ENCODE data around the gene SLC6A8. TPM values are rescaled to one million over a fixed set of nuclear protein-coding genes. Genes with fewer than 3 reads are reported as not detected.

Gene SLC6A8
- total and polyA plus RNA-seq, 5 experiments from 2014 or later, result 0.04 to 0.49 (median 0.24) TPM; not detected in 1

- Mint-ChIP-seq H3K27ac (no peak overlapping the region), H3K27me3 (peaks cover 6 to 52% (median 19%) of the 10 kb centered on the region in 5 donors), H3K4me3 (peak overlapping the region in 8 of 10 donors; percentile 16 to 71 (median 40)), H3K4me1 (peaks cover 5 to 14% (median 12%) of the 10 kb centered on the region in 4 donors), H3K36me3 (peaks cover 0 to 3% (median 0%) of the 10 kb centered on the region in 3 donors), H3K9me3 (peaks cover 0 to 2% (median 0%) of the 10 kb centered on the region in 9 donors)
- POLR2A ChIA-PET, result no interaction called here
- peak in 2 of 10 donors; percentile 13 to 31 for DNase-seq
- peak; percentile 36 to 46 for ATAC-seq
These were observed 44.0 kb upstream of the SLC6A8 start for GRCh38 chrX:153643431-153644351.

DNA sequence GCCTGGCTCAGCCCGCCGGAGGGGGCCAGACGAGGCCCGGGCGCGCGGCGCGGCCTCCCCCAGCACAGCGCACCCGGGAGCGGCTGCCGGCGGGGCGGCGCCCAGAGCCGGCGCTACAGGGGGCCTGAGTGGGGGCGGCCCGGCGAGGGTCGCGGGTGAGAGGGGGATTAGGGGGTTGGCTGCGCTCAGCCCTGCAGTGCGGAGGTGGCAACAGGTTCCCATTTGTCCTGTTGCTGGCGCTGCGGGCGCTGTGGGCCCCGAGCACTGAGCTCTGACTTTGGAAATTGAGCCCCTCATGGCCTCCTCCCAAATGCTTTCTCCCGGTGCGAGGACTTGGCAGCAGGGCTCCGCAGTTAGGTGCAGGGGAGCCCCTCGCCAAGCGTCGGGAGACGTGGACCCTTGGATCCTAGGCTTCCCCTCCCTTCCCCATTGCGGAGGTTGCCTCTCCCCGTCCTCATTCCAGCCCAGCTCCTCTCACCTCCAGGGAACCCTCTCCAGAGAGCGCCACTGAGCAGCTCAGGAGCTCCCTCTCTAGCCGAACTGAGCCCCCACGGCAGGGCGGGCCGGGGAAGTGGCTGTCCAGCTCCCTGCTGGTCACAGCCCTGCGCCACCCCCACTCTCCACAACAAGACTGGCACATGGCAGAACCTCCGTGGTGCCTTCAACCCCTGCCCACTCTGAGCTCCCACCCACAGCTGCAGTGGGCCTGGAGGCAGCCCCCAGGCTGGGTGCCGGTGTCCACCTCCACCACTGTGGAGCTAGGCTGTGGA is 43.2 kb upstream of the SLC6A8 start:
- Mint-ChIP-seq H3K27ac (no peak overlapping the region), H3K27me3 (peaks cover 6 to 49% (median 19%) of the 10 kb centered on the region in 5 donors), H3K4me3 (peak overlapping the region in 2 of 10 donors; percentile 37 to 74), H3K9me3 (peaks cover 0 to 2% (median 0%) of the 10 kb centered on the region in 9 donors), H3K4me1 (peaks cover 5 to 14% (median 12%) of the 10 kb centered on the region in 4 donors), H3K36me3 (peaks cover 0 to 3% (median 0%) of the 10 kb centered on the region in 3 donors)
- POLR2A ChIA-PET, result no interaction called here
- no peak for DNase-seq
- peak in 1 of 2 donors; percentile 35 for ATAC-seq

GRCh38 chrX:153645151-153645550 is 42.6 kb upstream of the SLC6A8 start:
- DNase-seq, result no peak
- ATAC-seq, result no peak
- POLR2A ChIA-PET, result no interaction called here
- Mint-ChIP-seq H3K4me3 (peak overlapping the region in 3 of 10 donors; percentile 13 to 37 (median 34)), H3K27me3 (peaks cover 6 to 47% (median 19%) of the 10 kb centered on the region in 5 donors), H3K4me1 (peaks cover 5 to 14% (median 12%) of the 10 kb centered on the region in 4 donors), H3K36me3 (peaks cover 0 to 3% (median 0%) of the 10 kb centered on the region in 3 donors), H3K27ac (no peak overlapping the region), H3K9me3 (peaks cover 0 to 2% (median 0%) of the 10 kb centered on the region in 9 donors)

GRCh38 chrX:153645921-153646488 is 41.7 kb upstream of the SLC6A8 start:
- Mint-ChIP-seq H3K27ac (peak overlapping the region in 1 of 10 donors; percentile 53), H3K4me1 (peaks cover 5 to 14% (median 10%) of the 10 kb centered on the region in 4 donors), H3K36me3 (peaks cover 0 to 3% (median 0%) of the 10 kb centered on the region in 3 donors), H3K9me3 (no peaks in the 10 kb centered on the region), H3K4me3 (peak overlapping the region in 5 of 10 donors; percentile 22 to 68 (median 48)), H3K27me3 (peaks cover 4 to 44% (median 19%) of the 10 kb centered on the region in 5 donors)
- POLR2A ChIA-PET, result no interaction called here
- ATAC-seq (no peak), DNase-seq (no peak)

DNA sequence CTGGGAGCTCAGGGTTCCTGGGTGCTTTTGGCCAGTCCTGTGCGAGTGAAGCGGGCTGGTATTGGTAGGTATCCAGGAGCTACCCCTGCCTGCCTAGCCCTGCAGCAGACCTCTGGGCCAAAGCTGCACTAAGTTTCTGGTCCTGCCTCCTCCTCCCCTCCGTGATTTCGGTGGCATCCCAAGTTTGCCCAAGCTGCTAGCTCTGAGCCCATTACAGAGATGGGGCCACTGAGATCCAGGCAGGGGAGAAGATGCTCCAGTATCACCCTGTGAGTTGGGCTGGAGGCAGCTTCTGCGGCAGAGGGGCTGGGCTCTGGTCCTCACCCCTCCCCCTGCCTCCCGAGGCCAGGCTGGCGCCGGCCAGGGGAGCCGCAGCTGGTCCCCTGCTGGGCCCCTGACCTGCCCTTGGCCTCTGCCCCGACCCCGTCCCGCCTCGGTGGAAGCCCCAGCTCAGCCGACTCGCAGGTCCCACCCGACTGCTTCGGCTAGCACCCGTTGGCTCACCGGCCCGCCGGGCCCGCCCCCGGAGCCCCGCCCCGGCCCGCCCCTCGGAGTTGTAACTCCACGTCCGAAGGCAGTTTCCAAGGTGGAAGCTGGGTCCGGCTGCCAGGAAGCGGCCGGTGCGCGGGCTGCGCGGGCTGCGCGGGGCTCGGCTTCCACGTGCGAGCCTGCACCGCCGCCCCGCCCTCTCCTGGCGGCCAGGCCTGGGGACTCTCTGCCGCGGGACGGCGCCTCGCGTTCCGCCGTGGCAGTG is 40.9 kb upstream of the SLC6A8 start, which contains the start of gene DUSP9:
Gene DUSP9 (plus strand): TSS at position 584 of the 754 bp plus-strand sequence. CDS start 751 bp downstream, outside the sequence.
- peak in 1 of 10 donors; percentile 7 for DNase-seq
- Mint-ChIP-seq H3K27ac (no peak within 1 kb of the TSS), H3K9me3 (peaks cover 0 to 2% (median 0%) of the 10 kb centered on the region in 9 donors), H3K36me3 (peaks cover 0 to 3% (median 0%) of the 10 kb centered on the region in 3 donors), H3K4me1 (peaks cover 1 to 9% (median 6%) of the 10 kb centered on the region in 4 donors), H3K27me3 (peaks cover 4 to 38% (median 14%) of the 10 kb centered on the region in 5 donors), H3K4me3 (peak within 1 kb of the TSS in 8 of 10 donors; percentile 30 to 68 (median 50))
- POLR2A ChIA-PET, result no interaction called here
- peak; percentile 43 to 54 for ATAC-seq

DNA sequence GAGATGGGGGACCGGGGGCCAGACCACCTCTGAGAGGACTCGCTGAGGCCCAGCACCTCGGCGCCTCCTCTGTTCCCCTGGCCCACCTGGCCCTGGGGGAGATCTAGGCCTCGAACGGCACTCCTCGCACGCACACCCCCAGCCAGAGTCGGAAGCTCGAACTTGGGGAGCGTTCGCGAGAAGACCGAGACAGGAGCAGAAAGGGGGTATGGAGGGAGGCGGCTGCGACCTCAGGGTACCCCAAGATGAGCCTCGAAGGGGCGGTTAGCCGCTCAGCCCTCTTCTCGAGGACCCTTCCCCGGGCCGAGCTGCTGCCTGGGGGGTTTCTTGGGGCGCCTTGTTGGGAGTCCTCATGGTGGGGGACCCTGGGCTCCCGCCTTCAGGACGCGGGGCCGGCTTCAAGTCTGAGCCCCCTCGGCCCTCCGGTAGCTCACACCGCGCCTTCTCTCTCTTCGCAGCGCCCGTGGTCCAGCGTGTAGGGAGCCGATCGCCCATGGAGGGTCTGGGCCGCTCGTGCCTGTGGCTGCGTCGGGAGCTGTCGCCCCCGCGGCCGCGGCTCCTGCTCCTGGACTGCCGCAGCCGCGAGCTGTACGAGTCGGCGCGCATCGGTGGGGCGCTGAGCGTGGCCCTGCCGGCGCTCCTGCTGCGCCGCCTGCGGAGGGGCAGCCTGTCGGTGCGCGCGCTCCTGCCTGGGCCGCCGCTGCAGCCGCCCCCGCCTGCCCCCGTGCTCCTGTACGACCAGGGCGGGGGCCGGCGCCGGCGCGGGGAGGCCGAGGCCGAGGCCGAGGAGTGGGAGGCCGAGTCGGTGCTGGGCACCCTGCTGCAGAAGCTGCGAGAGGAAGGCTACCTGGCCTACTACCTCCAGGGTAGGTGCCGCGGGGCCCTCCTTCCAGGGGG is 40.0 kb upstream of the SLC6A8 start:
- ATAC-seq, result peak; percentile 33 to 47
- Mint-ChIP-seq H3K27me3 (peaks cover 3 to 36% (median 9%) of the 10 kb centered on the region in 5 donors), H3K9me3 (peaks cover 0 to 4% (median 0%) of the 10 kb centered on the region in 9 donors), H3K27ac (no peak overlapping the region), H3K4me3 (peak overlapping the region in 6 of 10 donors; percentile 30 to 64 (median 42)), H3K4me1 (peaks cover 1 to 6% (median 4%) of the 10 kb centered on the region in 4 donors), H3K36me3 (peaks cover 0 to 3% (median 0%) of the 10 kb centered on the region in 3 donors)
- DNase-seq, result peak in 1 of 10 donors; percentile 28
- POLR2A ChIA-PET, result no interaction called here

GRCh38 chrX:153648358-153649177 is 39.2 kb upstream of the SLC6A8 start:
- peaks cover 0 to 1% (median under 1%) of the 10 kb centered on the region in 4 donors for H3K4me1 Mint-ChIP-seq
- H3K4me3 Mint-ChIP-seq, result peak overlapping the region in 2 of 10 donors; percentile 18 to 31
- peaks cover 0 to 4% (median 0%) of the 10 kb centered on the region in 9 donors for H3K9me3 Mint-ChIP-seq
- POLR2A ChIA-PET, result no interaction called here
- H3K27ac Mint-ChIP-seq, result no peak overlapping the region
- peaks cover 0 to 3% (median 0%) of the 10 kb centered on the region in 3 donors for H3K36me3 Mint-ChIP-seq
- H3K27me3 Mint-ChIP-seq, result peaks cover 0 to 28% (median 8%) of the 10 kb centered on the region in 5 donors
- peak in 1 of 10 donors; percentile 31 for DNase-seq
- ATAC-seq, result no peak

DNA sequence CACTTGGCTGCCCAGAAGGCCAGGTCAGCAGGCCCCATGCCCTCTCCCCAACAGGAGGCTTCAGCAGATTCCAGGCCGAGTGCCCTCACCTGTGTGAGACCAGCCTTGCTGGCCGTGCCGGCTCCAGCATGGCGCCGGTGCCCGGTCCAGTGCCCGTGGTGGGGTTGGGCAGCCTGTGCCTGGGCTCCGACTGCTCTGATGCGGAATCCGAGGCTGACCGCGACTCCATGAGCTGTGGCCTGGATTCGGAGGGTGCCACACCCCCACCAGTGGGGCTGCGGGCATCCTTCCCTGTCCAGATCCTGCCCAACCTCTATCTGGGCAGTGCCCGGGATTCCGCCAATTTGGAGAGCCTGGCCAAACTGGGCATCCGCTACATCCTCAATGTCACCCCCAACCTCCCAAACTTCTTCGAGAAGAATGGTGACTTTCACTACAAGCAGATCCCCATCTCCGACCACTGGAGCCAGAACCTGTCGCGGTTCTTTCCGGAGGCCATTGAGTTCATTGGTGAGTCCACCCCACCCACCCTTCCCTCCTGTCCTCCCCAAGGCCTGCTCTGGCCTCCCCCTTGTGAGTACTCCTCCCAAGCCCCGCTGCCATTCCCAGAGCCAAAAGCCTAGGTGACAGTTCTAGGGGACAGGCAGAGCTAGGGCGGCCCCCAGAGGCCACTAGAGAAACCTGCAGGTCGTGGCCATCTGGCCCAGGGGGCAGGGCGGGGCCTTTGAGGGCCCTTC is 38.4 kb upstream of the SLC6A8 start:
- peaks cover 0 to 3% (median 0%) of the 10 kb centered on the region in 3 donors for H3K36me3 Mint-ChIP-seq
- no peak overlapping the region for H3K27ac Mint-ChIP-seq
- peaks cover 0 to 9% (median 0%) of the 10 kb centered on the region in 9 donors for H3K9me3 Mint-ChIP-seq
- ATAC-seq (peak; percentile 63 to 76), DNase-seq (peak in 5 of 10 donors; percentile 23 to 61 (median 34))
- H3K4me1 Mint-ChIP-seq, result peaks cover 0 to 1% (median 0%) of the 10 kb centered on the region in 4 donors
- POLR2A ChIA-PET, result no interaction called here
- H3K27me3 Mint-ChIP-seq, result peaks cover 0 to 25% (median 8%) of the 10 kb centered on the region in 5 donors
- H3K4me3 Mint-ChIP-seq, result no peak overlapping the region

GRCh38 chrX:153649915-153650782 is 37.6 kb upstream of the SLC6A8 start:
- no peak overlapping the region for H3K27ac Mint-ChIP-seq
- DNase-seq (peak in 1 of 10 donors; percentile 16), ATAC-seq (no peak)
- peaks cover 0 to 9% (median 0%) of the 10 kb centered on the region in 9 donors for H3K9me3 Mint-ChIP-seq
- H3K4me1 Mint-ChIP-seq, result no peaks in the 10 kb centered on the region
- POLR2A ChIA-PET, result no interaction called here
- peaks cover 0 to 17% (median 4%) of the 10 kb centered on the region in 5 donors for H3K27me3 Mint-ChIP-seq
- peaks cover 0 to 3% (median 0%) of the 10 kb centered on the region in 3 donors for H3K36me3 Mint-ChIP-seq
- no peak overlapping the region for H3K4me3 Mint-ChIP-seq
